GM13976 (cell line): ENCODE results near the gene S100A7.

ENCODE experiments used
- DNase-seq: peaks from one replicate; pipeline ENCODE4 v3.0.0; 2012; ENCODE audit warnings: low spot score
- in situ Hi-C: fragments of 300-500 bp; cut with MboI; formaldehyde crosslinking; loops from one replicate; pipeline ENCODE4 v1.12.0; 2022; ENCODE audit warnings: low sequenced_read_pairs, mixed read lengths, inconsistent platforms; ENCODE audit not compliant: unreplicated experiment
- TF ChIP-seq, protein P1 (sequence below): IDR thresholded peaks from 2 replicates; pipeline ENCODE4 v1.5.1; 2012; ENCODE audit warnings: borderline replicate concordance, mild to moderate bottlenecking; ENCODE audit not compliant: insufficient read depth; ENCODE audit errors: extremely low read depth, missing control alignments, control extremely low read depth

The S100A7 gene

DNA sequence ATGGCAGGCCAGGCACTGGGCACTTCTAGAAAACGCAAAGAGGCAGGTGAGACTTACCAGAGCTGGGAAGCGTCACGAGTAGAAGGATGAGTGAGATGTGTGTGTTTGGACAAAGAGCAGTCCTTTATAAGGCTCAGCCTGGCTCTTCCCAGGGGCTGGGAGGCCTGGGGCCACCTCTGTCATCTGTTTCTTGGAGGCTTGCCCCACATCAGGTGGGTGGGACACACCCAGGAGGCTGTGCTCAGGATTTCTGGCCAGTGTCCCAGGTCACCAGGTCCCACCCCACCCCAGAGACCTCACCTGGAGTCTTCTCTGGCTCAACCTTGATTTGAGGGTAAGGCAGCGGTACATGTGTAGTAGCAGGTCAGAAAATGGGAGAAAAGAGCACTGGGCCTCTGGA lies at the start of gene S100A7:
TSS of gene S100A7 (minus strand) at position 101 of the 400 bp plus-strand sequence. CDS start 1,638 bp downstream, outside the sequence.
- in situ Hi-C loops, result no loop called here
- TF ChIP-seq, protein P1, sequence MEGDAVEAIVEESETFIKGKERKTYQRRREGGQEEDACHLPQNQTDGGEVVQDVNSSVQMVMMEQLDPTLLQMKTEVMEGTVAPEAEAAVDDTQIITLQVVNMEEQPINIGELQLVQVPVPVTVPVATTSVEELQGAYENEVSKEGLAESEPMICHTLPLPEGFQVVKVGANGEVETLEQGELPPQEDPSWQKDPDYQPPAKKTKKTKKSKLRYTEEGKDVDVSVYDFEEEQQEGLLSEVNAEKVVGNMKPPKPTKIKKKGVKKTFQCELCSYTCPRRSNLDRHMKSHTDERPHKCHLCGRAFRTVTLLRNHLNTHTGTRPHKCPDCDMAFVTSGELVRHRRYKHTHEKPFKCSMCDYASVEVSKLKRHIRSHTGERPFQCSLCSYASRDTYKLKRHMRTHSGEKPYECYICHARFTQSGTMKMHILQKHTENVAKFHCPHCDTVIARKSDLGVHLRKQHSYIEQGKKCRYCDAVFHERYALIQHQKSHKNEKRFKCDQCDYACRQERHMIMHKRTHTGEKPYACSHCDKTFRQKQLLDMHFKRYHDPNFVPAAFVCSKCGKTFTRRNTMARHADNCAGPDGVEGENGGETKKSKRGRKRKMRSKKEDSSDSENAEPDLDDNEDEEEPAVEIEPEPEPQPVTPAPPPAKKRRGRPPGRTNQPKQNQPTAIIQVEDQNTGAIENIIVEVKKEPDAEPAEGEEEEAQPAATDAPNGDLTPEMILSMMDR, result no peak
- no peak for DNase-seq

DNA sequence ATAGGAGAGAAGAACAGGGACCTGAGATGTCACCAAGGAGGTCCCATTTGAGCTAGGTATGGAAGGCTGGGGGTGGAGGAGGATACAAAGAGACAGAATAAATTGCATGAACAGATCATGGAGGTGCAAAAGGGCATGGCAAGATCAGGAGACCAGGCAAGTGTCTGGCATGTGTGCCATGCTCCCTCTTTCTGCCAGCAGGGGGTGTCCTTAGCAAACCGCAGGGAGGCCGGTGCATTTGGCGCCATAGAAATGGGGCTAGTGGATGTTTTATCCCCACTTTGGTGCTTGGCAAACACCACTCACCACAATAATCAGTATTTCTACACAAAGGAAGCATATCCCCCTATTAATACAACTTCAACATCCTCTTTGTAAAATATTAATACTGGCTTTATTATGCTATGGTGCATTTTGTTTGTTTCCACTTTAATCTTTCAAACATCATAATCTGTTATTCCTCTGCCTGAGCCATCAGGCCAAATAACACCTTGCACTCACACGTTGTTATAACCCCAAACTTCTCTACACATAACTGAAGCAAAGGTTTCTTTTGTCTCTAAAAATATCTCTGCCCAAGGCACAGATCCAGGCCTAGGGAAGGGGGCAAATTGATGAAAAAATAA lies 49.4 kb upstream of the S100A7 start:
- in situ Hi-C loops, result loop anchor here (5.0 kb wide), 1 partner anchor 62 kb away; no protein-coding TSS in a partner anchor
- TF ChIP-seq, protein P1, result no peak
- peak; percentile 70 for DNase-seq

DNA sequence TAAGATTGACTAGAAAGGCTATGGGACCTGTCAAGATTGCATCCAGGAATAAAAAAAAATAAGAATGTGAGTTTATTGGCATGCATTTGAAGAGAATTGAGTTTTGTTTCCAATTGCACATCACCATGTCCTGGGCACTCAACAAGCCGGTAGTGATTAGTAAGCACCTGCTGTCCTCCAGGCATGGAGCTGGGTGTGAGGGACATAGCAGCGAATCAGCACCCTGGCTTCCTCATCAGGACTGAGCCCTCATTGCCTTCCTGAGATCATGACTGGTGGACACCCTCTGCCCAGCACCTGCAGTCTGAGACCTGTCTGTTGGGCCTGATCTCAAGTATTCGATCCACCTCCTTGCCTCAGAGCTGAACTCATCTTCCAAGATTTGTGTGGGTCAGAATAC lies 48.6 kb upstream of the S100A7 start:
- TF ChIP-seq, protein P1, result no peak
- in situ Hi-C loops, result no loop called here
- DNase-seq, result no peak

DNA sequence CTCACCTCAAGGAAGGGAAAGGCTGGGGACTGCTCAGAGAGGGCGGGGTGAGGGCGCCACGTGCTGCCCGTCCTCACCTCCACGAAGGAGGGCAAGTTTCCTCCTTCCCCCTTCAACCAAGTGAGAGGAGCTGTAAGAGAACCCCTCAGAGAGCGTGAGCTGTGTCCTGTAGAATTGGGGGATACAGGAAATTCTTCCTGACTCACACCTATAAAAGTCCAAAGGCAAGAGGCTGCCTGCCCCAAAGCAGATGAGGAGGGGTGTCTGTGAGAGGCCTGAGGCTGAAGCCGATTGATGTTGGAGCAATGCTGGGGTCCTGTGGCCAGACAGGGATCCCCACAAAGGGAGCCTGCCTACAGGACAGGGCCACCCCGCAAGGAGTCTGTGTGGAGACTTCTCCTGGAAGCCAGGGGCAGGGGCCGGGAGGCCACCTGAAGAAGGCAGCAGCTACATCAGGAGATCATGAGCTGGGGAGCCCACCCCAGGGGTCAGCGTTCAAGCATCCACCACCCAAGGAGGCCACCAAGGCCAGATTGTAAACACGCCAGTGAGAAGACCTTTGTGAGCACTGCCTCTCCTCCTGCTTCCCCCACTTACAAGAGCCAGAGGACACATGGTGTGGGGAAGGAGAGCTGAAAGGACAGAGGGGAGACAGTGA lies 47.6 kb upstream of the S100A7 start:
- in situ Hi-C loops, result no loop called here
- TF ChIP-seq, protein P1, result no peak
- no peak for DNase-seq

DNA sequence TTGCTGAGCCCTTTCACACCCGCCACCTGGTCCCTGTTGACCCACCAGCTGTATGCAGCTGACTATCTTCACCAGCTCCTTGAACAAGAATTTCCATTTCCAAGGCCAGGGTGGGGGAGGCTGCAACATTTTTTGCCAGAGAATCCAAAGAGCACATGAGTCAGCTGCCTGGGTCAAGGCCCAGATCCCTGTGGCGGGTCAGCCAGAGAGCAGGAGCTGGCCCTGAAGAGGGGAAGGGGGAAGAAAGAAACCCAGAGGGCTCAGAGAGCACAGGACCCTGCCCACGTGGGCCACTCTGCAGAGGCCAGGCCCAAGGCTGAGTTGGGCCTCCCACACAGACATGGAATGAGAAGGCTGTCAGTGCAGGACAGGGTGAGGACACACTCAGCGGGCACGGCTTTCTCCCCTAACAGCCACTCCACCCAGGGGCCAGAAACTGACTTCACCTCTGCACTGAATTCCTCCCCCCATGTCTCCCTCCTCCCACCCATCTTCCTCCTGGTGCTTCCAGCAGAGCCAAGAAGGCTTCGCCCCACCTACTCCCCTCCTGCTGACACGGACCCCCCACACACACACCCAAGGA lies 46.5 kb upstream of the S100A7 start:
- in situ Hi-C loops, result no loop called here
- TF ChIP-seq, protein P1, result no peak
- no peak for DNase-seq

DNA sequence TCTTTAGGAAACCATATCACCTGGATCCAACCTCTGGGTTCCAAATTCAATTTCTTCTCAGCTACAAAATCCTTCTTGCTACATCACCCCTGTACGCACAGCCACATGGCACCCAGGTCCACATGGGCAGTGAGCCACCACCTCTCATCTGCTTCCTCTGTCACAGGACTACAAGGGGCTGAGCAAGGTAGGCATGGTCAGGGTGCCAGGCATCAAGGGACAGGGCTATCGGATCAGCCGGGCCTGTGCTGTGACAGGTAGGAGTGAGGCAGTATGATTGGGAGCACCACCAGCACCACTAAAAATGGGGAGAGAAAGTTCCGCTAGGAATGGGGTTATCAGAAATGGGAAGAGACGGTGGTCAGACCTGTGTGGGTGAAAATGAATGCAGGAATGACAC lies 45.9 kb upstream of the S100A7 start:
- DNase-seq, result no peak
- TF ChIP-seq, protein P1, result no peak
- in situ Hi-C loops, result no loop called here

DNA sequence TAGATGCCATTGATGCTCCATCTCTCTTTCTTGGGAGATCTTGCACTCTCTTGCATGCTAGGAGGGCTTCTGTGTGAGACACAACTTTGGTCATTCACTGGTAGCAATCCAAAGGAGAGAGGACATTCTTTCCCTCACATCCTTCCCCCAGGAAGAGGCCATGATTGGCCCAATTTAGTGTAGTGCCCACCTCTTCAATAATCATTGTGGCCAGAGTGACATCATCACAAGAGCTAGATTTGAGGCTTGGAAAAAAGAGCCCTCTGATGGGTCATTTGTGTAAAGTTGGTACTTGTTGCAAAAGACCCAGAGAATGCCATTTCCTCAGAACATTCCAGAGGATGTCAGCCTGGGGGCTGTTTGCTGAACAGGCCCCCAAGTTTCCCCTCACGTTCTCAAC lies 45.1 kb upstream of the S100A7 start:
- in situ Hi-C loops, result no loop called here
- DNase-seq, result no peak
- TF ChIP-seq, protein P1, result no peak
